Stimulated activated CD4-positive, alpha-beta T cell treated with anti-CD3 and anti-CD28 coated beads, Interleukin-12 subunit alpha, Interleukin-12 subunit beta, amount 100 ng/mL, for 4 hours (primary cell): ENCODE measurements around the gene CELF2.

Experiments
- DNase-seq: peaks from one replicate; pipeline ENCODE4 v3.0.0-alpha.2; 2020

CELF2 gene

GRCh38 chr10:11004144-11005077 lies 13.3 kb upstream of the CELF2 start:
- no peak for DNase-seq

- DNase-seq, result no peak
These were observed 11.8 kb upstream of the CELF2 start for GRCh38 chr10:11005725-11006427.

- no peak for DNase-seq
These were observed 11.2 kb upstream of the CELF2 start for GRCh38 chr10:11006428-11006825.

GRCh38 chr10:11007476-11008020 lies 10.1 kb upstream of the CELF2 start:
- no peak for DNase-seq

- DNase-seq, result no peak
These were observed 8.0 kb upstream of the CELF2 start for GRCh38 chr10:11009471-11010308.

- DNase-seq, result no peak
These were observed 7.1 kb upstream of the CELF2 start for GRCh38 chr10:11010582-11010981.

GRCh38 chr10:11011436-11011835 lies 6.2 kb upstream of the CELF2 start:
- no peak for DNase-seq

- no peak for DNase-seq
These were observed 5.7 kb upstream of the CELF2 start for GRCh38 chr10:11011984-11012383.

GRCh38 chr10:11012421-11013295 lies 5.0 kb upstream of the CELF2 start:
- no peak for DNase-seq

GRCh38 chr10:11013836-11014235 lies 3.8 kb upstream of the CELF2 start:
- no peak for DNase-seq

GRCh38 chr10:11014671-11015445 lies 2.8 kb upstream of the CELF2 start:
- DNase-seq, result no peak

- DNase-seq, result no peak
These were observed 2.2 kb upstream of the CELF2 start for GRCh38 chr10:11015446-11015934.

- no peak for DNase-seq
These were observed 587 bp upstream of the CELF2 start for GRCh38 chr10:11017000-11017569.

GRCh38 chr10:11018432-11018841 lies 765 bp downstream of the CELF2 start:
- DNase-seq, result peak; percentile 6

- DNase-seq, result no peak
These were observed 1.4 kb downstream of the CELF2 start for GRCh38 chr10:11018855-11019631.

GRCh38 chr10:11019724-11020547 lies 2.3 kb downstream of the CELF2 start:
- DNase-seq, result no peak

- DNase-seq, result no peak
These were observed 2.9 kb downstream of the CELF2 start for GRCh38 chr10:11020548-11020942.

- DNase-seq, result no peak
These were observed 4.5 kb downstream of the CELF2 start for GRCh38 chr10:11022213-11022612.
